SK-N-MC (cell line): ENCODE data around the gene TTLL5.
"Not testable (repeated sequence)": the region's sequence is repeated elsewhere in the genome, so short reads cannot be mapped to it uniquely, and the experiment has no call there.

Experiments
- DNase-seq: peaks from one replicate; pipeline ENCODE4 v3.0.0-alpha.2; 2011; ENCODE audit warnings: low read depth, low spot score
- H3K27ac ChIP-seq: fragments of 200-600 bp; sonication (generic); 2 replicates; pipeline ENCODE4 v1.5.1; 2016; ENCODE audit warnings: mixed run types
- H3K36me3 ChIP-seq: fragments of 200-600 bp; sonication (generic); 2 replicates; pipeline ENCODE4 v1.6.1; 2017; ENCODE audit warnings: antibody characterized with exemption, low read length, mixed read lengths; ENCODE audit not compliant: insufficient read depth
- H3K4me3 ChIP-seq: fragments of 200-600 bp; sonication (generic); 2 replicates; pipeline ENCODE4 v1.5.1; 2016
- H3K9ac ChIP-seq: fragments of 200-600 bp; sonication (generic); 2 replicates; pipeline ENCODE4 v1.8.0; 2017; ENCODE audit warnings: mixed run types, mixed read lengths; ENCODE audit not compliant: insufficient read length
- H3K9me3 ChIP-seq: fragments of 200-600 bp; sonication (generic); 2 replicates; pipeline ENCODE4 v1.6.1; 2017; ENCODE audit warnings: low read depth, mild to moderate bottlenecking, antibody characterized with exemption, low read length, moderate library complexity, mixed read lengths
- EZH2 ChIP-seq: fragments of 200-600 bp; sonication (generic); IDR thresholded peaks from one replicate; pipeline ENCODE4 v1.6.1; 2017; ENCODE audit warnings: antibody characterized with exemption
- FOXP2 ChIP-seq: optimal IDR thresholded peaks from 2 replicates; pipeline ENCODE3; 2011; ENCODE audit warnings: mild to moderate bottlenecking, moderate library complexity; ENCODE audit not compliant: insufficient read depth; ENCODE audit errors: extremely low read length, control extremely low read depth
- POLR2AphosphoS5 ChIP-seq: IDR thresholded peaks from 2 replicates; pipeline ENCODE4 v1.6.1; 2012; ENCODE audit warnings: mild to moderate bottlenecking, low read depth, low read length, borderline replicate concordance

The TTLL5 gene

DNA sequence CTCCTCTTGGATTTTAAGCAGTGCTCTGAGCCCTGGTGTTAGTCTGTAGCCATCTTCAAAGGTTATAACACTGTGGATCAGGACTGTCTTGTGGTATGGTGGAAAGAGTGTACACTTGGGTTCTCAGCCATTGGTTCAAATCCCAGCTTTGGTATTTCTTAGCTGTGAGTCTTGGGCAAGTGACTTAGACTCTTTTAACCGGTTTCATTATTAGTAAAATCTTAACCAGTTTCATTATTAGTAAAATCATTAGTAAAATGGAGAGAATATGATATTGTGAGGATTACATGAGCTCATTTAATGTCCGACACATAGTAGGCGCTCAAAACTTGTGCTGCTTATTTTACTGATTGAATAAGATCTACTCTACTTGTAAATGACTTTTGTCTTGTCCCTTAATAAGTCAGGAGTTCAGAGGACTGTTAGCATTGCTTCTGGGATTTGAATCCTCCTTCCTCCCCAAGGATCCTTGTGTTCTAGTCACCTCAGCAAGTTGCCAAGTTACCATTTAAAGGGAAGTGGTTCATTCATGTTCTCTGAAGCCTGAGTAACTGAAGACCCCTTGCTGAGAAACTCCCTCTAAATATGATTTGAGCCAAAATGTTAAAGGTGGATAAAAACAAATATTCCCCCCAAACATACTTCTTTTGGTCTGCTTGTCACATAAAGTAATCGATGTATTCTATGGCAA lies 12.4 kb downstream of the TTLL5 start:
- H3K9ac ChIP-seq = no peak overlapping the region
- no peak overlapping the region for H3K4me3 ChIP-seq
- H3K36me3 ChIP-seq = peaks cover 49% of the 10 kb centered on the region
- no peak overlapping the region for H3K27ac ChIP-seq
- TF ChIP-seq POLR2AphosphoS5 (no peak), FOXP2 (no peak), EZH2 (no peak)
- no peak for DNase-seq
- no peaks in the 10 kb centered on the region for H3K9me3 ChIP-seq

DNA sequence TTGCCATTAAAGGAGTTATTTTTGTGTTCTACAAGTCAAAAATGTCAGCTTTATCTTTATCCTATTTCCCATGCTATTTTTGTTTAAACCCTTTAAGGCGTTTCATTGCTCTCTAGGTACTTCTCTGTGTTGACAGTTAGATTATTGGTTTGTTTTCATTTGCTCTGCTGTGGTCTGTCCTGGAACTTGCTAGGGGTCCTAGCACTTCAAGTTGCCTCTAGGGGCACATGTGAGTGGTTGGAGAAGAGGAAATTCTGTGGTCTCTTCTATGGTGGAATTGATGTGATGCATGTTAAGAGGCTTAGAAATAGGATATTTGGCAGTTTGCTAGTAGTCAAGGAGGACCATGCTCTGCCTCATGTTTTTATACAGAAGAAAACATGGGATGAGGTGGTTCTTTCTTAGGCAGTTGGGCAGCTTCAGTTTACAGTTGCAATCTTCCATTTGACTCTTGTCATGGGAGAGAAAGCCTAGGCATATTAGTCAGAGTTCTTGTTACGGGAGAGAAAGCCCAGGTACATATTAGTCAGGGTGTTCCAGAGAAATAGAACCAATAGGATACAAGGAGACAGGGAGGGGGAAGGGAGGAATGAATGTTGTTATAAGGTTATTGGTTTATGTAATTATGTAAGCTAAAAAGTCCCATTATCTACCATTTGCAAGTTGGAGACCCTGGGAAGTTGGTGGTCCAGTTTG lies 14.4 kb downstream of the TTLL5 start:
- H3K9ac ChIP-seq = no peak overlapping the region
- peaks cover 39% of the 10 kb centered on the region for H3K36me3 ChIP-seq
- DNase-seq = no peak
- no peak for TF ChIP-seq POLR2AphosphoS5
- H3K4me3 ChIP-seq = no peak overlapping the region
- H3K9me3 ChIP-seq = no peaks in the 10 kb centered on the region
- H3K27ac ChIP-seq = no peak overlapping the region

DNA sequence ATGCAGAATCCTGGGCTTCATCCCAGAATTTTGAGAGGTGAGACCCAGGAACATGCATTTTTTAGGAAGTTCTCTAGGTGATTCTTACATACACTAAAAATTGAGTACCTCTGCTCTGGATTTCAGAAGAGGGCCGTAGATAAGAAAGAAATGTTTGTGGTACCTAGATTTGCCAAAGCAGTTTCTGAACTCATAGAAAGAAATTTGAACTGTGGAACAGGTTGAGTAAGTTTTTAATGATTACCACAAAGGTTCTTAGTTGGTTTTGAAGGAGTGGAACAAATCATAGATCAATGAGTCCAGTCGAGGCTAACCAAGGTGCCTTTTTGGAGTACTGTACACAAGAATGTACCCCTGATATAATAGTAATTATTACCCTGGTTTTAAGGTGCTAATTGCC lies 24.9 kb downstream of the TTLL5 start:
- no peak overlapping the region for H3K9ac ChIP-seq
- H3K9me3 ChIP-seq = no peaks in the 10 kb centered on the region
- H3K27ac ChIP-seq = no peak overlapping the region
- peaks cover 53% of the 10 kb centered on the region for H3K36me3 ChIP-seq
- H3K4me3 ChIP-seq = no peak overlapping the region
- DNase-seq = no peak
- TF ChIP-seq POLR2AphosphoS5 (no peak), FOXP2 (no peak), EZH2 (no peak)

- no peaks in the 10 kb centered on the region for H3K9me3 ChIP-seq
- H3K36me3 ChIP-seq = peaks cover 56% of the 10 kb centered on the region
- H3K27ac ChIP-seq = no peak overlapping the region
These were observed 28.0 kb downstream of the TTLL5 start for GRCh38 chr14:75689012-75689411.

DNA sequence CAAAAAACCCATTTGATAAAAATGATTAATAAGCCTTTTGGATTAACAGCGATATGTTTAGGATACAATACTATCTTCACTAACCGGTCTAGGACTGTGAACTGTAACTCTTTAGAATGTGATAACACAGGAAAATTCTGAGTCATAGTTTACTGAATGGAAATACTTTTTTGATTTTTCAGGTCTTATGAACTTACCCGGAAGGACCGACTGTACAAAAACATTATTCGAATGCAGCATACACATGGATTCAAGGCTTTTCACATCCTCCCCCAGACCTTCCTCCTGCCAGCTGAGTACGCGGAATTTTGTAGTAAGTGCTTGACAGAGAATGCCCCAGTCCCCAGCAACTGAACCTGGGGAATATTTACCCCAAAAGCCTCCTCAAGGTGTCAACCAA lies 29.0 kb downstream of the TTLL5 start:
- Histone ChIP-seq H3K4me3 (no peak overlapping the region), H3K9me3 (no peaks in the 10 kb centered on the region), H3K9ac (no peak overlapping the region), H3K36me3 (peaks cover 51% of the 10 kb centered on the region), H3K27ac (no peak overlapping the region)
- TF ChIP-seq EZH2 (no peak), POLR2AphosphoS5 (no peak), FOXP2 (no peak)
- DNase-seq = no peak

More at GRCh38 chr14:75689012-75689411, 28.0 kb downstream of the TTLL5 start:
- H3K9ac ChIP-seq = no peak overlapping the region
- DNase-seq = no peak
- H3K4me3 ChIP-seq = no peak overlapping the region
- no peak for TF ChIP-seq EZH2
- no peak for TF ChIP-seq FOXP2
- no peak for TF ChIP-seq POLR2AphosphoS5

- H3K27ac ChIP-seq, H3K4me3 ChIP-seq, DNase-seq, H3K9ac ChIP-seq, H3K9me3 ChIP-seq: not testable (repeated sequence)
- H3K36me3 ChIP-seq = peaks cover 52% of the 10 kb centered on the region
These were observed 34.0 kb downstream of the TTLL5 start for GRCh38 chr14:75695025-75695424.

DNA sequence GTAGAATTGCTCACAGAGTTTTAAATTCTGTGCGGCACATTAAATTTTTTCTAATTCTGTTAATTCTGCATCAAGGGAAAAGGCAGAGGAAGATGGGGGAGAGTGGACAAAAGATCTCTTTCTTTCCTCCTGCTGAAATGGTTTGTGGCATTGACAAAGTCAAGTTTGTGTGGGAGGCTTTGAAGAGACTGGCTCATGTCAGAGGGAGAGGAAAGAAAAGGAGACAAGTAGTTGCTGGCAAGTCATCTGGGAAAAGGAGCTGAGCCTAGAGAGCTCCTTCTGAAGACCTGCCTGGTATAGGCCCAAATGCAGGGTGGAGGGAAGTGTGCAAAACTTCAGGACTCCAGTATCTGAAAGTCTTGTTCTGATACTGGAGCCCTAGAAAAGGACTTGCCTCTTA lies 36.3 kb downstream of the TTLL5 start:
- no peak for DNase-seq
- Histone ChIP-seq H3K36me3 (peaks cover 49% of the 10 kb centered on the region), H3K27ac (no peak overlapping the region), H3K9ac (no peak overlapping the region), H3K9me3 (no peaks in the 10 kb centered on the region), H3K4me3 (no peak overlapping the region)
- TF ChIP-seq EZH2 (no peak), FOXP2 (no peak), POLR2AphosphoS5 (no peak)

- TF ChIP-seq POLR2AphosphoS5 (no peak), EZH2 (no peak), FOXP2 (no peak)
- DNase-seq = no peak
- H3K9me3 ChIP-seq = no peaks in the 10 kb centered on the region
- no peak overlapping the region for H3K4me3 ChIP-seq
- no peak overlapping the region for H3K9ac ChIP-seq
- no peak overlapping the region for H3K27ac ChIP-seq
- peaks cover 48% of the 10 kb centered on the region for H3K36me3 ChIP-seq
These were observed 36.9 kb downstream of the TTLL5 start for GRCh38 chr14:75697918-75698317.

- Histone ChIP-seq H3K36me3 (peaks cover 38% of the 10 kb centered on the region), H3K4me3 (no peak overlapping the region), H3K27ac (no peak overlapping the region), H3K9ac (no peak overlapping the region), H3K9me3 (no peaks in the 10 kb centered on the region)
- TF ChIP-seq FOXP2 (no peak), EZH2 (no peak), POLR2AphosphoS5 (no peak)
- no peak for DNase-seq
These were observed 38.3 kb downstream of the TTLL5 start for GRCh38 chr14:75699331-75699730.
